ENCODE measurements around the gene NUAK1.

Gene NUAK1

DNA sequence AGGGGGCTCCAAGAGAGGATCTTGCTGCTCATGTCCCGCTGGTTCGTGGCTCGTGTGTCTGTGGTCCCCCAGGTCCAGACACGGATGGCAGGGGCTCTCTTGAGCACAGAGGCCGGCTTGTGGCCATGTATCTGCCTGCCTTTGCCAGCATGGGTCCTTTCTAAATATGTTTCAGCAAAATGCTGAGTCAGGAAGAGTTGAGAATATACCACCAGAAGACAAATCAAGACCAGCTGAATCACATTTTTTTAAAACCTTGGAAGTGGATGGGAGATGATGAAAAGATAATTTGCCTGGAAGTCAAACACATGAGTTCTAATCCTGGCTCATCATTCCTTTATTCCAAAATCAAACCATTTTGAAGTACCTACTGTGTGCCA is 58.0 kb downstream of the NUAK1 start:
- no peak for DNase-seq

GRCh38 chr12:106080041-106080790 is 58.5 kb downstream of the NUAK1 start:
- no peak for DNase-seq

DNA sequence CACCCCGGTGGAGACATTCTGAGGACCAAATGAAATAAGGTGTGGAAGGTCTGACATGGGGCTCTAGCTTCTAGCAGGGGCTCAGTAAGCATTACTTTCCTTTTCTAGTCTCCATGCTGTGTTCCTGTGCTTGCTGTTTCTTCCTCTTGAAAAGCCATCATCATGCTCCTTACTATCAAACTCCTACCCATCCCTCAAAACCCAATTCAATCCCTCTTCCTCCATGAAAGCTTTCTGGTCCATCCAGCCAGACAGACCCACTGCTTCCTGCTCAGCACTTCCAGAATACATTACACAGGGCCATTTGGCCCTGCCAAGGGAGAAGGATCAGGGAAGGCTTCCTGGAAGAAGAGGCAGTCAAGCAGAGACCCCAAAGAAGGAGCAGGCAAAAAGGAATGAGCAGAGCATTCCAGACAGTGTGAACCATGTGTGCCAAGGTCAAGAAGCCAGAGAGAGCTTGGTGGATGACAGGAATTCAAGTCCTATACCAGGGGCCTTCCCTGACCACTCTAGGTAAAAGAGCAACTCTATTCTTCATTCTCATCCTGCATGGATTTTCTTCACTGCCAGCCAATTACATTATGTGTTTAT is 59.5 kb downstream of the NUAK1 start:
- DNase-seq = no peak

DNA sequence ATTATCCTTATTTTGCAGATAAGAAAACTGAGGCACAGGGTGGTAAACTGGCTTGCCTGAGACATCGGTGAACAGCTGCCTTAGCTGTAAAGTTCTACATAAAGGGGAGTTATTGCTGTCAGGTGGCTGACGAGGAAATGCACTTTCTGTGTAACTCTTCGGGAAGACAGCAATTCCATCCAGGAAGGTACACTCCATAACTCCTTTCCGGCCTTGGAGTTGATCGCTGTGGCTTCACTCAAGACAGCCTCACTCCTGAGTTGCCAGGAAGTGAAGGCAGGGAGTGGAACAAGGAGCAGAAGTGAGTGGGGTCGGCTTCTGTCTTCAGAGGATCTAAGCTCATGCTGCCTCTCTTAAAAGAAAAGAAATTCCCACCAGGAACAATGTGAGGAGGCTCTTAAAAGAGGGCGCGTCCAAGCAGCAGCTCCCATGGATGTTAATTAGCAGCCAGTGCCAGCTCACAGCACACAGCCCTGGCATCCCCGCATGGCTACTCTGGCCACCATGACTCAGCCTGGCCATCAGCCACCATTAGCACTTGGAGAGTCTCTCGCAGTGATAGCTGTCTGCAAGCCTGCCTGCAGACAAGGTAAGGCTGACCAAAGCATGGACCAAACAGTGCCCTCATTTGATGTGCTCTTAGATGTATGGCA is 60.3 kb downstream of the NUAK1 start:
- no peak for DNase-seq

- no peak for DNase-seq
Measured at GRCh38 chr12:106074706-106075392, 63.9 kb downstream of the NUAK1 start.

DNA sequence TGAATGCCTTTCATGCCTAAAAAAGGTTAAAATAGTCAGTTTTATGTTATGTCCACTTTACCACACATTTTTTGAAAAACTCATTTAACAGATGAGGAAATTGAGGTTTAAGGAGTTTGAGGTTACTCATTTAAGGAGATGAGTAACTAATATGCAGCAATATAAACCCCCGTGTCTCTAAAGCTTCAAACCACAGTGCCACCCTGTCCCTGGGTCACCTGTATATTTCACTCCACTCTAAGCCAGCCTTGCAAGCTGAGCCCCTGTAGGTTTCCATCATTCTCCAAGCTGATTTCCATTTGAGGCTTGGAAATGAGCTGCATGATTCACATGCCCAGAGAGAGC is 64.4 kb downstream of the NUAK1 start:
- DNase-seq = no peak

GRCh38 chr12:106073179-106073578 is 65.6 kb downstream of the NUAK1 start:
- no peak for DNase-seq

GRCh38 chr12:106072751-106073150 is 66.0 kb downstream of the NUAK1 start:
- no peak for DNase-seq

- no peak for DNase-seq
Measured at GRCh38 chr12:106071686-106072085, 67.1 kb downstream of the NUAK1 start.

GRCh38 chr12:106070611-106071010 is 68.1 kb downstream of the NUAK1 start:
- no peak for DNase-seq

GRCh38 chr12:106070147-106070546 is 68.6 kb downstream of the NUAK1 start:
- no peak for DNase-seq

DNA sequence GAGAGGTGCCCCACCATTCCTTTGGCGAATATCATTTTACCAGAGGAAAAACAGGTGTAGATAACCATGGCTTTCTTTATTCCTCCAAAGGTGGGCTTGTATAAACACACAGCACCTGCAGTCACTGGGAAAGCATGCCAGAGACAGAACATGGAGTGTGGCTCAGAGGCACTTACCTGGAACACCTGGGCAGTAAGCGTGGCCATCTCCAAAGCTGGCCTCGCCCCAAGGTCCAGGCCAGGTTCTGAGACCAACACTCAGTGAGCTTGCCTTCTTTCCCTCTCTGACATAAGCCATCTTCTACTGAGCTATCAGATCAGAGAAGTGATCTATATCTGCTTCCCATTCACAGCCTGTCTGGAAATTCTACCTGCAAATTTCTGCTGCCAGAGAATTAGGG is 70.5 kb downstream of the NUAK1 start:
- no peak for DNase-seq

DNA sequence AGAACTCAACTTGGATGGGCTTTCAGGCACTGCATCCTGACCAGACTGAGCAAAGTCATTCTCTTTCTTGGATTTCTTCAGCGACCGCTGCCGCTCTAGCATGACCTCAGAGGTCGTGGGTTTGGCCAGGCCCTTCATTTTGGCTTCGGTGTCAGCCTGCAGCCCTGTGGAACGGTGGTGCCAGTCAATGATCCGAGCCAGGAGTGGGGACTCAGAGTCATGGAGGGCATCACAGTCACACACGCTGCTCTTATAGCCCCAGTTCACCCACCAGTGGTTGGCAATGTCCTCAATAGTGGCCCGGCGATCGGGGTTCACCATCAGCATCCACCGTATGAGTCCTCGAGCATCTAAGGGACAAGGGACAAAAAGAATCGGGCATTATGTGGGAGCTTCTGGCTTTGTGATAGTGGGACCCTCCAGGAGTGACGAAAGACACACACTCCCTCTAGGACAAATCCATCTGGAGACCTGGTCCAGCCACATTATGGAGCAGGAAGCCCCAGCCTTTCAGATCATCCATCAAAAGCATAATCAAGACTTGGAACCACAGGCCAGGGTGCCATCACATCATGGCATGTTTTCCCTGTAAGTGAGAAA is 71.0 kb downstream of the NUAK1 start:
- no peak for DNase-seq

- DNase-seq = no peak
Measured at GRCh38 chr12:106066726-106067325, 71.9 kb downstream of the NUAK1 start.

DNA sequence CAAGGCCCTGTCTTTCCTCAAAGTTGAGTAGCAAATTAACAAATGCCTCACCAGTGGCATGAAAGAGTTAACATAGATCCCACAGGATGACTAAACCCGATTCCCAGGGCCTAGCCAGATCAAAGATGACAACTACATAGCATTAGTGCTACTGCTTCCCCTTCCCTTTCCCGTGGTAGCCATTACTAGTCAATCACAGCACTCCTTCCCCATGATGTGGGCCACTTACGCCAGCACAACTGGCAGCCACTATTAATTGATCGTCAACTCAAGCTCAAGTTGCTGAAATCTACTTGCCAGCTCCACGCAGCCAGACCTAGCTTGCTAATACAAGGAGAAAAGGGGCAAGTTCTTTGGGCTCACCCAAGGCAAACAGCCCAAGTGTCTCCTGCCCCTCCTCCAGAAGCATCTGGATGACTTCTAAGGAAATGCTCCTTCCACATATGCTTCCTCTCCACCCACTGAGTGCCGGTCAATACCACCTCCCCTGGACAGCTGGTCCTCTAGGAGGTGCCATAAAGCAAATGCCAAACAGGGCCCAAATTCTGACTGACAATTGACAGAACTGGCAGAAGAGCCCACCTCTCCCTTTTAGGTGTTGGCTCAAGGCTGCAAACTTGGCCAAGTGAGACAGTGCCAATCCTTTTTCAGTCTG is 72.6 kb downstream of the NUAK1 start:
- no peak for DNase-seq

GRCh38 chr12:106065506-106065905 is 73.2 kb downstream of the NUAK1 start:
- DNase-seq = no peak

- DNase-seq = no peak
Measured at GRCh38 chr12:106064721-106065021, 74.1 kb downstream of the NUAK1 start.

DNA sequence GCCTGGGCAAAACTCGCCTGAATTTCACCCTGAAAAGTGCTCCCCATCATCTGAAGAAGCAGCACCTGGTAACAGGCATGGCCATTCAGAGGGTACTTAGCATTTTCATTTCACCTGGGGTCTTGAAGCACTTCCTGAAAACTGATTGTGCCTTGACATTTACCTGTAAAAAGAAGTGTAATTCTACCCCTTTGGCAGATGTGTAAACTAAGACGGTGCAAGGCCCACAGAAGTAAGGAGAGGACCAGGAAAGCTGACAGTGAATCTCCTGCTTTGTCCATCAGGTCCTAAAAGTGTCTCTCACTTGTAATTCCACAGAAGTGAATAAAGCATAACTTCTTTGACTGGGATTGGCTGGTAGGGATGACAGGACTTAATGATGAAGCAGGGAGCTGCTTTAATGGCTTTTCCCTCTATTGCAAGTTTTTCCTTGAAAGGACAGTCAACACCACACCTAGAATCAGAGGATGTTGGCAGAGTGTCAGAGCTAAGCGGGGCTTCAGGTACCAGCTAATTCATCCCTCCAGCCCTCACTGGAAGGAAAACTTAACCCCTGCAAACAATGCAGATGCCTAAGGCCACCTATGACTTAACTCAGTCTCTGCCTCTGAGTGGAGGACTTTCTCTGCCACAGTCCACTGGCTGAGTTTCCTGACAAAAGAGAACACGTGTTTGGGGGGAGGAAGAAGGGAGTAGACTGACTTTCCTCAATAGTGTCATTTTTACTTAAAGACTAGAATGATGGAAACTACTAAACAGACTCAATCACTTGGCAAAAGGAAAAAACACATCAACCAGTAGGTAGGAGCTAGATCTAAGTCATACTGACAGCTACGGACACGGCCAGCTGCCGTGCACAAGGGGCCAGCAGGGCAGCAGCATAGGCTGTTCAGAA is 74.7 kb downstream of the NUAK1 start:
- no peak for DNase-seq

DNA sequence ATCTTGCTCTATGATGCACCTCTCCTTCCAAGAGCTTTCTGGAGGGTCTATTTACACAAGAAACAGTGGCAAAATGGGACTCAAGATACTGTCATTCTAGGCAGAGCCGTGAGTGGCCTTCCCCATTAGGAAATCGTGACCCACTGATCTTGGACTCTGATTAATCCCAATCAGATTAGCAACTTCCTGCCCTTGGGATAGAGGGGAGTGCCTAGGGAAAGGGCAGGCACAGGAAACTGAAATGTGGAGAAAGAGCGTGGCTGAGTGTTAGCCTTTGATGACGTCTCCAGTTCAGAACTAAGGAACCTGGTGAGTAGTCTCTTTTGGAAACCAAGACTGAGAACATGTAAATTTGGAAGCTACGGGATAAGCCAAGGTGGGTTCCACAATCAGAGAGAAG is 76.1 kb downstream of the NUAK1 start:
- DNase-seq = no peak

DNA sequence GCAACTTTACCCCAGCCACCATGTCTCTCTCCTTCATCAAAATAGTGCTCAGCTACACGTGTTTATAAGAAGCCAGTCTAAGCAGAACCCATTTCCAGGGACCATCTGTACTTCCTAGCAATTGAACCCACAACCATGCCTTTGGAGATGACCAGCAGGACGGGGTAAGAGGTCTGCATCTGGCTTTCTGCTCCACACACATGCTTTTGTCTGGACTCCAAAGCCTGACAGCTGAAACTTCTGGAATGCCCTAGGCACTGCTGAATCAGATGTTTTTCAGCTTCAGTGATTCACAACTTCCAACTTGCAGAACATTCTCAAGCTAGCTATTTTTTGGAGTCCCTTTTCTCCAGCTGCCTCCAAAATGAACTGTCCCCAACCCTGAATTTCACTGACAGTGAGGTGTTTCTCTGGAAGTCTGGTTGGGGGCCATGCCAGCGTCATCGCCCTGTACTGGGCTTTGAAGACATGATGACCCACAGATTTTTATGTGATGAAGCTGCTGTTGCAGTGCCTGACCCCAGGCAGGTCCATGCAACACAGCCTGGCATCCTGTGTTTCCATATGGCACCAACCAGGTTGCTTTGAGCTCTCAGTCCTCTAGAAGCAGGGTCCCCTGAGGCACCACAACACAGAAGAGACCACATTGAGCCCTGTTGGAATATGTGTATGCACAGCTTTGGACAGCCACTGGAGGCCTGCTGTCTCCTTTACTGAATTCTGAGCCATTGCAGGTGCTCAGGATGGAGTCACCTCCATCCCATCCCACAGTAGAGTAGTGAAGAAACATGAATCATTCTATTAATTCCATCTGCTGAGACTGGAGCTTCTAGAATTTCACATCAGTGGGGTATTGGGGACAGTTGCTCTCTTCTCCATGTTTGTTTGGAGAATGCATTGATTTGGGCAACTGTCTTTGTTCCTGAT is 80.2 kb downstream of the NUAK1 start:
- DNase-seq = no peak

- DNase-seq = no peak
Measured at GRCh38 chr12:106054049-106054448, 84.7 kb downstream of the NUAK1 start.

Data from cortex of kidney (tissue), 1 donor.